HG03097 (cell line): ENCODE data around the gene C10orf67.
"Not testable (repeated sequence)": the region's sequence is repeated elsewhere in the genome, so short reads cannot be mapped to it uniquely, and the experiment has no call there.

Experiments used
- ATAC-seq: cut with Tn5 transposase; IDR thresholded peaks from one replicate; pipeline ENCODE4 v1.9.1; 2021; ENCODE audit not compliant: unreplicated experiment, low FRiP score

Gene C10orf67

GRCh38 chr10:23326544-23327307, 17.9 kb downstream of the C10orf67 start:
- ATAC-seq: no peak

GRCh38 chr10:23325132-23325531, 19.5 kb downstream of the C10orf67 start:
- peak; percentile 95 for ATAC-seq

- no peak for ATAC-seq
These were observed 20.2 kb downstream of the C10orf67 start for GRCh38 chr10:23324351-23324750.

- ATAC-seq: no peak
These were observed 22.5 kb downstream of the C10orf67 start for GRCh38 chr10:23322082-23322481.

- no peak for ATAC-seq
These were observed 24.8 kb downstream of the C10orf67 start for GRCh38 chr10:23319835-23320234.

- no peak for ATAC-seq
These were observed 26.2 kb downstream of the C10orf67 start for GRCh38 chr10:23318359-23318758.

- ATAC-seq: no peak
These were observed 27.2 kb downstream of the C10orf67 start for GRCh38 chr10:23317416-23317815.

GRCh38 chr10:23316406-23316805, 28.2 kb downstream of the C10orf67 start:
- ATAC-seq: no peak

GRCh38 chr10:23315966-23316365, 28.6 kb downstream of the C10orf67 start:
- ATAC-seq: no peak

GRCh38 chr10:23314835-23315239, 29.8 kb downstream of the C10orf67 start:
- ATAC-seq: no peak

GRCh38 chr10:23311034-23311433, 33.6 kb downstream of the C10orf67 start:
- ATAC-seq: no peak

GRCh38 chr10:23310404-23310803, 34.2 kb downstream of the C10orf67 start:
- ATAC-seq: no peak

GRCh38 chr10:23299961-23300360, 44.6 kb downstream of the C10orf67 start:
- not testable (repeated sequence) for ATAC-seq

GRCh38 chr10:23294638-23295247, 49.9 kb downstream of the C10orf67 start:
- no peak for ATAC-seq

- ATAC-seq: no peak
These were observed 50.5 kb downstream of the C10orf67 start for GRCh38 chr10:23293973-23294590.

GRCh38 chr10:23293145-23293724, 51.4 kb downstream of the C10orf67 start:
- ATAC-seq: peak; percentile 79

- no peak for ATAC-seq
These were observed 52.9 kb downstream of the C10orf67 start for GRCh38 chr10:23291551-23292334.

GRCh38 chr10:23284674-23285335, 59.8 kb downstream of the C10orf67 start:
- ATAC-seq: no peak

GRCh38 chr10:23284155-23284554, 60.4 kb downstream of the C10orf67 start:
- ATAC-seq: no peak

GRCh38 chr10:23283680-23284079, 60.9 kb downstream of the C10orf67 start:
- no peak for ATAC-seq
